HEK293 (cell line): ENCODE data around the gene DDIT4.

Source experiments
- SALL2 ChIP-seq: fragments of 450-650 bp; formaldehyde crosslinking; IDR thresholded peaks from 2 replicates; pipeline ENCODE4 v1.5.0; 2017; ENCODE audit warnings: missing biosample characterization, mild to moderate bottlenecking, missing genetic modification characterization, borderline replicate concordance
- SETDB1 ChIP-seq: IDR thresholded peaks from one replicate; pipeline ENCODE4 v1.6.1; 2017; ENCODE audit warnings: mild to moderate bottlenecking, low read length, moderate library complexity, mixed read lengths; ENCODE audit not compliant: insufficient read length
- YY2 ChIP-seq: fragments of 450-650 bp; formaldehyde crosslinking; IDR thresholded peaks from 2 replicates; pipeline ENCODE4 v1.5.1; 2016; ENCODE audit warnings: missing biosample characterization, missing genetic modification characterization
- ZBTB1 ChIP-seq: fragments of 450-650 bp; formaldehyde crosslinking; IDR thresholded peaks from 2 replicates; pipeline ENCODE4 v1.5.1; 2016; ENCODE audit warnings: missing biosample characterization, missing genetic modification characterization
- ZBTB8A ChIP-seq: fragments of 450-650 bp; formaldehyde crosslinking; IDR thresholded peaks from 2 replicates; pipeline ENCODE4 v1.5.1; 2016; ENCODE audit warnings: missing biosample characterization, missing genetic modification characterization
- ZIC2 ChIP-seq: fragments of 450-650 bp; formaldehyde crosslinking; IDR thresholded peaks from 2 replicates; pipeline ENCODE4 v1.5.1; 2016; ENCODE audit warnings: missing biosample characterization, missing genetic modification characterization
- ZNF146 ChIP-seq: fragments of 450-650 bp; formaldehyde crosslinking; IDR thresholded peaks from 2 replicates; pipeline ENCODE4 v1.5.1; 2016; ENCODE audit warnings: missing biosample characterization, missing genetic modification characterization
- ZNF169 ChIP-seq: fragments of 450-650 bp; formaldehyde crosslinking; IDR thresholded peaks from 2 replicates; pipeline ENCODE4 v1.5.1; 2016; ENCODE audit warnings: missing biosample characterization, missing genetic modification characterization
- ZNF174 ChIP-seq: fragments of 450-650 bp; formaldehyde crosslinking; IDR thresholded peaks from 2 replicates; pipeline ENCODE4 v1.5.0; 2017; ENCODE audit warnings: missing biosample characterization, mild to moderate bottlenecking, missing genetic modification characterization
- ZNF19 ChIP-seq: fragments of 450-650 bp; formaldehyde crosslinking; IDR thresholded peaks from 2 replicates; pipeline ENCODE4; 2016; ENCODE audit warnings: missing biosample characterization, missing genetic modification characterization, low read depth
- ZNF214 ChIP-seq: fragments of 450-650 bp; formaldehyde crosslinking; IDR thresholded peaks from 2 replicates; pipeline ENCODE4 v1.5.1; 2017; ENCODE audit warnings: missing biosample characterization, mild to moderate bottlenecking, missing genetic modification characterization, borderline replicate concordance
- ZNF223 ChIP-seq: fragments of 450-650 bp; formaldehyde crosslinking; IDR thresholded peaks from 2 replicates; pipeline ENCODE4 v1.5.1; 2016; ENCODE audit warnings: missing biosample characterization, missing genetic modification characterization
- ZNF292 ChIP-seq: fragments of 450-650 bp; formaldehyde crosslinking; IDR thresholded peaks from 2 replicates; pipeline ENCODE4 v1.5.1; 2016; ENCODE audit warnings: low read depth, missing biosample characterization, missing genetic modification characterization, borderline replicate concordance
- ZNF341 ChIP-seq: fragments of 450-650 bp; formaldehyde crosslinking; IDR thresholded peaks from 2 replicates; pipeline ENCODE4; 2016; ENCODE audit warnings: low read depth, missing biosample characterization, missing genetic modification characterization
- ZNF426 ChIP-seq: fragments of 450-650 bp; formaldehyde crosslinking; IDR thresholded peaks from 2 replicates; pipeline ENCODE4 v1.5.1; 2017; ENCODE audit warnings: missing biosample characterization, missing genetic modification characterization, mild to moderate bottlenecking, inconsistent platforms, moderate library complexity
- ZNF501 ChIP-seq: fragments of 450-650 bp; formaldehyde crosslinking; IDR thresholded peaks from 2 replicates; pipeline ENCODE4 v1.5.1; 2016; ENCODE audit warnings: missing biosample characterization, missing genetic modification characterization
- ZNF626 ChIP-seq: fragments of 450-650 bp; sonication (Bioruptor Pico); formaldehyde crosslinking; IDR thresholded peaks from 2 replicates; pipeline ENCODE4 v1.5.1; 2018; ENCODE audit warnings: missing biosample characterization, missing genetic modification characterization, inconsistent platforms
- ZNF629 ChIP-seq: fragments of 450-650 bp; formaldehyde crosslinking; IDR thresholded peaks from 2 replicates; pipeline ENCODE4 v1.5.1; 2017; ENCODE audit warnings: missing biosample characterization, missing genetic modification characterization
- ZNF670 ChIP-seq: fragments of 450-650 bp; formaldehyde crosslinking; IDR thresholded peaks from 2 replicates; pipeline ENCODE4 v1.5.1; 2016; ENCODE audit warnings: missing biosample characterization, missing genetic modification characterization, low read depth
- ZSCAN30 ChIP-seq: fragments of 450-650 bp; IDR thresholded peaks from 2 replicates; pipeline ENCODE4 v1.5.1; 2018; ENCODE audit warnings: missing biosample characterization, mild to moderate bottlenecking, missing genetic modification characterization, moderate library complexity
- TF ChIP-seq, protein P1 (sequence below): fragments of 450-650 bp; formaldehyde crosslinking; IDR thresholded peaks from 2 replicates; pipeline ENCODE4 v1.5.1; 2016; ENCODE audit warnings: missing biosample characterization, missing genetic modification characterization
- TF ChIP-seq, protein P2 (sequence below): fragments of 450-650 bp; formaldehyde crosslinking; IDR thresholded peaks from 2 replicates; pipeline ENCODE4 v1.5.1; 2016; ENCODE audit warnings: missing biosample characterization, missing genetic modification characterization
- TF ChIP-seq, protein P3 (sequence below): fragments of 450-650 bp; formaldehyde crosslinking; IDR thresholded peaks from 2 replicates; pipeline ENCODE4 v1.5.1; 2016; ENCODE audit warnings: missing biosample characterization, missing genetic modification characterization, borderline replicate concordance
- TF ChIP-seq, protein P4 (sequence below): sonication (generic); formaldehyde crosslinking; IDR thresholded peaks from 2 replicates; pipeline ENCODE4 v1.8.1; 2022; ENCODE audit warnings: mild to moderate bottlenecking, moderate library complexity, missing genetic modification reagents
- TF ChIP-seq, protein P5 (sequence below): fragments of 450-650 bp; formaldehyde crosslinking; IDR thresholded peaks from 2 replicates; pipeline ENCODE4 v1.5.1; 2016; ENCODE audit warnings: missing biosample characterization, missing genetic modification characterization
- TF ChIP-seq, protein P6 (sequence below): fragments of 450-650 bp; formaldehyde crosslinking; IDR thresholded peaks from 2 replicates; pipeline ENCODE4 v1.5.1; 2016; ENCODE audit warnings: missing biosample characterization, missing genetic modification characterization

Gene DDIT4

DNA sequence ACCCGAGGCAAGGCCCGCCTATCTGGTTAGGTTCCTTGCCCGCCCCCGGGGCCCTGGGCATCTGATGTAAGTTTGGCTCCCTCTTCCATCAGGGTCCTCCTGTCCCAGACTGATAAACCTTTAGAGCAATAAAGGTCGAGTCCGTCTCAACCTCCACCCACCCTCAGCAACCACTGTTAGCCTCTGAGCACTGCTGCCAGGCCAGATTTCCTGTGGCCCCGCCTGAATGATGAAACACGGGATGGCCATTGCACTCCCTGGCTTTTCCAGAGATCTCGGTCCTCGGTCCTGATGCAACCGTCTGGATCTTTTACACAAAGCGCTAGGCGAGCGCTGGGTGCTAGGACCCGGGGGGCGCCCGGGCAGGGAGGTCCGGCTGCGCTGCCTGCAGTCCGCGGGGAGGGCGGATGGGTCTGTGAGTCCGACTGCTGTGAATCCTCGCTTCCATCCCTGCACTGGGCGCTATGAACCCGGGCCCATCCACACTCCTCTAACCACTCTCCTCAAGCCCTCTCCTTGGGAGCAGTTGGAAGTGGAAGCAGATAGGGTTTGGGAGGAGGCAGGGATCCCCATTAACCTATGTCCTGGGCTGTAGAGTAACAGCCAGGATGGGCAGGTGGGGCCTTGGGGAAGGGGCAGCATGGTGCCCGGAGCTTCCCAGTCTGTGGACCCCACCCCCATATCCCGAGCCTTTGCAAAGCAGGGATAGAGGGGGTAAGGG, 875 bp upstream of the DDIT4 start (continued):
- TF ChIP-seq, protein P1, sequence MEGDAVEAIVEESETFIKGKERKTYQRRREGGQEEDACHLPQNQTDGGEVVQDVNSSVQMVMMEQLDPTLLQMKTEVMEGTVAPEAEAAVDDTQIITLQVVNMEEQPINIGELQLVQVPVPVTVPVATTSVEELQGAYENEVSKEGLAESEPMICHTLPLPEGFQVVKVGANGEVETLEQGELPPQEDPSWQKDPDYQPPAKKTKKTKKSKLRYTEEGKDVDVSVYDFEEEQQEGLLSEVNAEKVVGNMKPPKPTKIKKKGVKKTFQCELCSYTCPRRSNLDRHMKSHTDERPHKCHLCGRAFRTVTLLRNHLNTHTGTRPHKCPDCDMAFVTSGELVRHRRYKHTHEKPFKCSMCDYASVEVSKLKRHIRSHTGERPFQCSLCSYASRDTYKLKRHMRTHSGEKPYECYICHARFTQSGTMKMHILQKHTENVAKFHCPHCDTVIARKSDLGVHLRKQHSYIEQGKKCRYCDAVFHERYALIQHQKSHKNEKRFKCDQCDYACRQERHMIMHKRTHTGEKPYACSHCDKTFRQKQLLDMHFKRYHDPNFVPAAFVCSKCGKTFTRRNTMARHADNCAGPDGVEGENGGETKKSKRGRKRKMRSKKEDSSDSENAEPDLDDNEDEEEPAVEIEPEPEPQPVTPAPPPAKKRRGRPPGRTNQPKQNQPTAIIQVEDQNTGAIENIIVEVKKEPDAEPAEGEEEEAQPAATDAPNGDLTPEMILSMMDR (tag by site-specific recombination) = no peak; the same call in 1 of the 2 replicates
- TF ChIP-seq, protein P2, sequence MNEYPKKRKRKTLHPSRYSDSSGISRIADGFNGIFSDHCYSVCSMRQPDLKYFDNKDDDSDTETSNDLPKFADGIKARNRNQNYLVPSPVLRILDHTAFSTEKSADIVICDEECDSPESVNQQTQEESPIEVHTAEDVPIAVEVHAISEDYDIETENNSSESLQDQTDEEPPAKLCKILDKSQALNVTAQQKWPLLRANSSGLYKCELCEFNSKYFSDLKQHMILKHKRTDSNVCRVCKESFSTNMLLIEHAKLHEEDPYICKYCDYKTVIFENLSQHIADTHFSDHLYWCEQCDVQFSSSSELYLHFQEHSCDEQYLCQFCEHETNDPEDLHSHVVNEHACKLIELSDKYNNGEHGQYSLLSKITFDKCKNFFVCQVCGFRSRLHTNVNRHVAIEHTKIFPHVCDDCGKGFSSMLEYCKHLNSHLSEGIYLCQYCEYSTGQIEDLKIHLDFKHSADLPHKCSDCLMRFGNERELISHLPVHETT = no peak; the same call in 1 of the 2 replicates
- no peak for TF ChIP-seq ZNF626 (tag by site-specific recombination)
- no peak for TF ChIP-seq ZNF670 (tag by site-specific recombination)
- TF ChIP-seq, protein P3, sequence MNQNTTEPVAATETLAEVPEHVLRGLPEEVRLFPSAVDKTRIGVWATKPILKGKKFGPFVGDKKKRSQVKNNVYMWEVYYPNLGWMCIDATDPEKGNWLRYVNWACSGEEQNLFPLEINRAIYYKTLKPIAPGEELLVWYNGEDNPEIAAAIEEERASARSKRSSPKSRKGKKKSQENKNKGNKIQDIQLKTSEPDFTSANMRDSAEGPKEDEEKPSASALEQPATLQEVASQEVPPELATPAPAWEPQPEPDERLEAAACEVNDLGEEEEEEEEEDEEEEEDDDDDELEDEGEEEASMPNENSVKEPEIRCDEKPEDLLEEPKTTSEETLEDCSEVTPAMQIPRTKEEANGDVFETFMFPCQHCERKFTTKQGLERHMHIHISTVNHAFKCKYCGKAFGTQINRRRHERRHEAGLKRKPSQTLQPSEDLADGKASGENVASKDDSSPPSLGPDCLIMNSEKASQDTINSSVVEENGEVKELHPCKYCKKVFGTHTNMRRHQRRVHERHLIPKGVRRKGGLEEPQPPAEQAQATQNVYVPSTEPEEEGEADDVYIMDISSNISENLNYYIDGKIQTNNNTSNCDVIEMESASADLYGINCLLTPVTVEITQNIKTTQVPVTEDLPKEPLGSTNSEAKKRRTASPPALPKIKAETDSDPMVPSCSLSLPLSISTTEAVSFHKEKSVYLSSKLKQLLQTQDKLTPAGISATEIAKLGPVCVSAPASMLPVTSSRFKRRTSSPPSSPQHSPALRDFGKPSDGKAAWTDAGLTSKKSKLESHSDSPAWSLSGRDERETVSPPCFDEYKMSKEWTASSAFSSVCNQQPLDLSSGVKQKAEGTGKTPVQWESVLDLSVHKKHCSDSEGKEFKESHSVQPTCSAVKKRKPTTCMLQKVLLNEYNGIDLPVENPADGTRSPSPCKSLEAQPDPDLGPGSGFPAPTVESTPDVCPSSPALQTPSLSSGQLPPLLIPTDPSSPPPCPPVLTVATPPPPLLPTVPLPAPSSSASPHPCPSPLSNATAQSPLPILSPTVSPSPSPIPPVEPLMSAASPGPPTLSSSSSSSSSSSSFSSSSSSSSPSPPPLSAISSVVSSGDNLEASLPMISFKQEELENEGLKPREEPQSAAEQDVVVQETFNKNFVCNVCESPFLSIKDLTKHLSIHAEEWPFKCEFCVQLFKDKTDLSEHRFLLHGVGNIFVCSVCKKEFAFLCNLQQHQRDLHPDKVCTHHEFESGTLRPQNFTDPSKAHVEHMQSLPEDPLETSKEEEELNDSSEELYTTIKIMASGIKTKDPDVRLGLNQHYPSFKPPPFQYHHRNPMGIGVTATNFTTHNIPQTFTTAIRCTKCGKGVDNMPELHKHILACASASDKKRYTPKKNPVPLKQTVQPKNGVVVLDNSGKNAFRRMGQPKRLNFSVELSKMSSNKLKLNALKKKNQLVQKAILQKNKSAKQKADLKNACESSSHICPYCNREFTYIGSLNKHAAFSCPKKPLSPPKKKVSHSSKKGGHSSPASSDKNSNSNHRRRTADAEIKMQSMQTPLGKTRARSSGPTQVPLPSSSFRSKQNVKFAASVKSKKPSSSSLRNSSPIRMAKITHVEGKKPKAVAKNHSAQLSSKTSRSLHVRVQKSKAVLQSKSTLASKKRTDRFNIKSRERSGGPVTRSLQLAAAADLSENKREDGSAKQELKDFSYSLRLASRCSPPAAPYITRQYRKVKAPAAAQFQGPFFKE (tag by site-specific recombination) = peak; percentile 62; the same call in 1 of the 2 replicates
- peak; percentile 85 for TF ChIP-seq ZNF341
- peak; percentile 88 for TF ChIP-seq ZSCAN30 (tag by site-specific recombination)
- peak; percentile 88 for TF ChIP-seq ZBTB8A
- TF ChIP-seq, protein P4, sequence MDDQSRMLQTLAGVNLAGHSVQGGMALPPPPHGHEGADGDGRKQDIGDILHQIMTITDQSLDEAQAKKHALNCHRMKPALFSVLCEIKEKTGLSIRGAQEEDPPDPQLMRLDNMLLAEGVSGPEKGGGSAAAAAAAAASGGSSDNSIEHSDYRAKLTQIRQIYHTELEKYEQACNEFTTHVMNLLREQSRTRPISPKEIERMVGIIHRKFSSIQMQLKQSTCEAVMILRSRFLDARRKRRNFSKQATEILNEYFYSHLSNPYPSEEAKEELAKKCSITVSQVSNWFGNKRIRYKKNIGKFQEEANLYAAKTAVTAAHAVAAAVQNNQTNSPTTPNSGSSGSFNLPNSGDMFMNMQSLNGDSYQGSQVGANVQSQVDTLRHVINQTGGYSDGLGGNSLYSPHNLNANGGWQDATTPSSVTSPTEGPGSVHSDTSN (CRISPR knock-in tag) = no peak
- peak; percentile 36; the same call in 1 of the 2 replicates for TF ChIP-seq YY2 (tag by site-specific recombination)
- no peak; the same call in 1 of the 2 replicates for TF ChIP-seq ZNF223 (tag by site-specific recombination)
- no peak; the same call in none of the 2 replicates for TF ChIP-seq ZNF501
- TF ChIP-seq SALL2 (tag by site-specific recombination) = no peak
- peak; percentile 76 for TF ChIP-seq ZIC2 (tag by site-specific recombination)
- no peak for TF ChIP-seq ZNF174
- TF ChIP-seq, protein P5, sequence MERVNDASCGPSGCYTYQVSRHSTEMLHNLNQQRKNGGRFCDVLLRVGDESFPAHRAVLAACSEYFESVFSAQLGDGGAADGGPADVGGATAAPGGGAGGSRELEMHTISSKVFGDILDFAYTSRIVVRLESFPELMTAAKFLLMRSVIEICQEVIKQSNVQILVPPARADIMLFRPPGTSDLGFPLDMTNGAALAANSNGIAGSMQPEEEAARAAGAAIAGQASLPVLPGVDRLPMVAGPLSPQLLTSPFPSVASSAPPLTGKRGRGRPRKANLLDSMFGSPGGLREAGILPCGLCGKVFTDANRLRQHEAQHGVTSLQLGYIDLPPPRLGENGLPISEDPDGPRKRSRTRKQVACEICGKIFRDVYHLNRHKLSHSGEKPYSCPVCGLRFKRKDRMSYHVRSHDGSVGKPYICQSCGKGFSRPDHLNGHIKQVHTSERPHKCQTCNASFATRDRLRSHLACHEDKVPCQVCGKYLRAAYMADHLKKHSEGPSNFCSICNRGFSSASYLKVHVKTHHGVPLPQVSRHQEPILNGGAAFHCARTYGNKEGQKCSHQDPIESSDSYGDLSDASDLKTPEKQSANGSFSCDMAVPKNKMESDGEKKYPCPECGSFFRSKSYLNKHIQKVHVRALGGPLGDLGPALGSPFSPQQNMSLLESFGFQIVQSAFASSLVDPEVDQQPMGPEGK (tag by site-specific recombination) = peak; percentile 87
- no peak for TF ChIP-seq ZNF292 (tag by site-specific recombination)
- TF ChIP-seq, protein P6, sequence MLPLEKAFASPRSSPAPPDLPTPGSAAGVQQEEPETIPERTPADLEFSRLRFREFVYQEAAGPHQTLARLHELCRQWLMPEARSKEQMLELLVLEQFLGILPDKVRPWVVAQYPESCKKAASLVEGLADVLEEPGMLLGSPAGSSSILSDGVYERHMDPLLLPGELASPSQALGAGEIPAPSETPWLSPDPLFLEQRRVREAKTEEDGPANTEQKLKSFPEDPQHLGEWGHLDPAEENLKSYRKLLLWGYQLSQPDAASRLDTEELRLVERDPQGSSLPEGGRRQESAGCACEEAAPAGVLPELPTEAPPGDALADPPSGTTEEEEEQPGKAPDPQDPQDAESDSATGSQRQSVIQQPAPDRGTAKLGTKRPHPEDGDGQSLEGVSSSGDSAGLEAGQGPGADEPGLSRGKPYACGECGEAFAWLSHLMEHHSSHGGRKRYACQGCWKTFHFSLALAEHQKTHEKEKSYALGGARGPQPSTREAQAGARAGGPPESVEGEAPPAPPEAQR (tag by site-specific recombination) = peak; percentile 88; the same call in 1 of the 2 replicates
- no peak for TF ChIP-seq ZNF426 (tag by site-specific recombination)
- no peak for TF ChIP-seq ZNF169 (tag by site-specific recombination)
- no peak for TF ChIP-seq SETDB1
- TF ChIP-seq ZNF19 (tag by site-specific recombination) = no peak
- no peak for TF ChIP-seq ZNF214 (tag by site-specific recombination)
- no peak for TF ChIP-seq ZNF146 (tag by site-specific recombination)
- peak; percentile 68 for TF ChIP-seq ZNF629
- TF ChIP-seq ZBTB1 (tag by site-specific recombination) = no peak
